Posterior vena cava (tissue), 2 donors: ENCODE results near the gene SSX5. TPM values are rescaled to one million over a fixed set of nuclear protein-coding genes. Genes with fewer than 3 reads are reported as not detected.
"Not testable (repeated sequence)": the region's sequence is repeated elsewhere in the genome, so short reads cannot be mapped to it uniquely, and the experiment has no call there.

Experiments
- DNase-seq: peaks from one replicate; pipeline ENCODE4 v3.0.0-alpha.2; 2020; ENCODE audit warnings: low spot score
- intact Hi-C, 2 donors: fragments of 100-400 bp; cut with DNase I; formaldehyde crosslinking; loops; one replicate each; pipeline versions ENCODE4 v1.14.1 to v1.14.2; 2022 to 2023
- long read RNA-seq, 2 donors: library from polyadenylated mRNA; unstranded; transcript quantifications; one replicate each; pipeline ENCODE4 v2.0.0, GENCODE V29; 2020 to 2021
- total RNA-seq, 2 donors: library from RNA; stranded (reverse); fragmentation: NEBNext Ultra II Directional; extraction: Animal tissue kit (Norgen Biotek cat#: 25700); gene quantifications; one replicate each; pipeline ENCODE4 v1.2.1, GENCODE V29; 2021
- donor health status: DM: yes; HTN: yes; CAD: no.
- donor health status: DM: yes; HTN: yes; CAD: no.

SSX5 gene
- not detected for total RNA-seq
- long read RNA-seq, donor 1 = 0 reads
- long read RNA-seq, donor 2 = 0 reads

DNA sequence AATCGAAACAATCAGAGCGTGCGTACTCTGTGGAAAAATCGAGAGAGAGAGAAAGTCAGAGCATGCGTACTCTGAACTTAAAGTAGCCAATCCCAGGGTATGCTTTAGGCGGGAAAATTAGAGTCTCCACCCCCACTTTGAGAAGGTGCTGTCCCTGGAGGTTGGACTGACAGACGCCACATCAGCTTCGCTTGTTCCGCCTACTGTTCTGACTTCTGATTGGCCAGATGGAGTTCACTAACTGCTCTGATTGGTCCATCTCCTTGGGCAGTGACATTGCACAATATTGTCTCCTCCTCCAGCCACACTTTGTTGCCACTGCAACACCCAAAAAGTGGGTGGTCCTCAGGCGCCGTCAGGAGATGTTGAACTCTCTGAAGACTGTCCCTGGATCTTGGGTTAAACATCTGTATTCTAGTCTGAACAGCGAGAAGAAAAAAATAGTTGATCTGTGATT, at the start of gene SSX5:
Gene SSX5 (minus strand): TSS at position 51 of the 457 bp plus-strand sequence. CDS start 1,437 bp downstream, outside the sequence.
- no peak for DNase-seq

GRCh38 chrX:48224196-48224595, 27.6 kb upstream of the SSX5 start:
- intact Hi-C loops, DNase-seq: not testable (repeated sequence)

More for the DNA sequence above, at the start of gene SSX5:
- intact Hi-C loops = loop anchor here in 1 of 2 donors (10.0 kb wide), 1 partner anchor 742 kb away; no protein-coding TSS in a partner anchor

DNA sequence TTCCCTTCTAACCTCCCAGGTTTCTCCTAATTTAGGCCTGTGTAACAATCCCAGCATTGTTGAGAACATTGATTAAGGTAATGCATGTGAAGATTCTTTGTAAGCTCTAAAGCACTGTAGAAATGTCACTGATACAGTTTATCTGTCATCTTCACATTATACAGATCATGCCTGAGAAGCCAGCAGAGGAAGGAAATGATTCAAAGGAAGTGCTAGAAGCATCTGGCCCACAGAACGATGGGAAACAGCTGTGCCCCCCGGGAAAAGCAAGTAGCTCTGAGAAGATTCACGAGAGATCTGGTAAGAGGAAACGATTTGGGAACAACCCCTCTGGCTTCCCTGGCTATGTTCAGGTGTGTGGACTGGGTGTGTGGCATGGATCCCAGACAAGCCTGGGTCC, 17.7 kb upstream of the SSX5 start:
- DNase-seq, intact Hi-C loops: not testable (repeated sequence)

GRCh38 chrX:48190024-48190423, 6.6 kb downstream of the SSX5 start:
- DNase-seq = not testable (repeated sequence)
- intact Hi-C loops = loop anchor here in 1 of 2 donors (10.0 kb wide), 1 partner anchor 735 kb away; no protein-coding TSS in a partner anchor

- DNase-seq, intact Hi-C loops: not testable (repeated sequence)
Measured at GRCh38 chrX:48181882-48182281, 14.7 kb downstream of the SSX5 start.

DNA sequence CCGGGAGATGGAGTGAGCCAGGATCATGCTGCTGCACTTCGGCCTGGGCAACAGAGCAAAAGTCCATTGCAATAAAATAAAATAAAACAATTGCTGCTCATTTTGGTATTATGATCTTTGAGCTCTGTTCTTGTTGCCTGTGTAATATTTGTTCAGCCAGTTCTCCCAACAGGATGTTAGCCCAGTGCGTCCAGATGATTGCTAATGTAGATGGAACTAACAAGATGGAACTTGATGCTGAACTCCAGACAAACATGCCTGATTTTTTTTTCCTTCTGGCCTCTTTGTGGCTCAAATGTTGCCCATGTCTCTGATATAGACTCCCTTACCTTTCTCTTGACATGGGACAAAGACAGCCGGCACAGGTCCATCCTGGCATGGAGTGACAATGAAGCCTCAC, 15.8 kb downstream of the SSX5 start:
- intact Hi-C loops = no loop called here
- DNase-seq = no peak

DNA sequence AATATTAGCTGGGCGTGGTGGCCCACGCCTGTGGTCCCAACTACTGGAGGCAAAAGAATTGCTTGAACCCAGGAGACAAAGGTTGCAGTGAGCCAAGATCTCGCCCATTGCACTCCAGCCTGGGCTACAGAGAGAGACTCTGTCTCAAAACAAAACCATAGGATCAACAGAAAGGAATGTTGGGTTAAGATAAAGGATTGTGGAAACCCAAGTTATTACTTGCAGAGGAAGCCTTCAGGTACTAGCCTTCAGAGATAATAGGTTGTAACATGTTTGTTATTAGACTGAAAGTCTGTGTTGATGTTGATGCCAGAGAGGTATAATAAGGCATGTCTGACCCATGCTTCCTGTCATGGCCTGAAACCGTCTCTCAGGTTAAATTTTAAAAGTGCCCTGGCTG, 16.9 kb downstream of the SSX5 start:
- no peak for DNase-seq
- intact Hi-C loops = no loop called here

DNA sequence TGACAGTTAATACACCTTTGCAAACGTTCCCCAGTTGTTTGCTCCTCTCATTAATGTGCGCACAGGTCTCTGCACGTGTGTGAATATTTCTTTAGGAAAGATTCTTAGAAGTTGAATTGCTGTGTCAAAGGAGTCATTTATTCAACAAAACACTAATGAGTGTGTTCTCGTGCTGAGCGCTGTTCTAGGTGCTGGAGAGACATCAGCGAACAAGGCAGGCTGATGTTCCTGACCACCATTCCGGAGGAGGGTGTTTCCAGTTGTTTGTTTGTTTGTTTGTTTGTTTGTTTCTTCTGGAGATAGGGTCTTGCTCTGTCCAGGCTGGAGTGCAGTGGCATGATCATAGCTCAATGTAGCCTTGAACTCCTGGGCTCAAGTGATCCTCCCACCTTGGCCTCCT, 30.3 kb downstream of the SSX5 start:
- DNase-seq, intact Hi-C loops: not testable (repeated sequence)

DNA sequence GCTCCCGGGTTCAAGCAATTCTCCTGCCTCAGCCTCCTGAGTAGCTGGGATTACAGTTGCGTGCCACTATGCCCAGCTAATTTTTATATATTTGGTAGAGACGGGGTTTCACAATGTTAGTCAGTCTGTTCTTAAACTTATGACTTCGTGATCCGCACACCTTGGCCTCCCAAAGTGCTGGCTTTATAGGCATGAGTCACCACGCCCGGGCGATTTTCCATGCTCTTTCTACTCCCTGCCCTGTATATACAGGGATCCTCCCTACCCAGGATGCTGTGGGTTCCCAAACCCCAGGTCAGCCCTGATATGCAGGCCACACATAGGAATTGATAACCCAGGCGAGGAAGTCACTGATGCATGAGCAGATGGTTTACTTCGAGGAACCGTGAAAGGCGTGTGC, 31.4 kb downstream of the SSX5 start:
- intact Hi-C loops = no loop called here
- DNase-seq = no peak

DNA sequence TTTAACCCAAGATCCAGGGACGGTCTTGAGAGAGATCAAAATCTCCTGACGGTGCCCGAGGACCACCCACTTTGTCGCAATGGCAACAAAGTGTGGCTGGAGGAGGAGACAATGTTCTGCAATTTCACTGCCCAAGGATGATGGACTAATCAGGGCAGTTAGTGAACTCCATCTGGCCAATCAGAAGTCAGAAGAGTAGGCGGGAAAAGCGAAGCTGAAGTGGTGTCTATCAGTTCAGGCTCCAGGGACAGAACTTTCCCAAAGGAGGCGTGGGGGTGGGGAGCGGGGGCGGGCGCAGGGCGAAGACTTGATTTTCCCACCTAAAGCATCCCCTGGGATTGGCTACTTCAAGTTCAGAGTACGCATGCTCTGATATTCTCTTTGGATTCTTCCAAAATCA, 40.6 kb downstream of the SSX5 start:
- intact Hi-C loops = no loop called here
- no peak for DNase-seq

DNA sequence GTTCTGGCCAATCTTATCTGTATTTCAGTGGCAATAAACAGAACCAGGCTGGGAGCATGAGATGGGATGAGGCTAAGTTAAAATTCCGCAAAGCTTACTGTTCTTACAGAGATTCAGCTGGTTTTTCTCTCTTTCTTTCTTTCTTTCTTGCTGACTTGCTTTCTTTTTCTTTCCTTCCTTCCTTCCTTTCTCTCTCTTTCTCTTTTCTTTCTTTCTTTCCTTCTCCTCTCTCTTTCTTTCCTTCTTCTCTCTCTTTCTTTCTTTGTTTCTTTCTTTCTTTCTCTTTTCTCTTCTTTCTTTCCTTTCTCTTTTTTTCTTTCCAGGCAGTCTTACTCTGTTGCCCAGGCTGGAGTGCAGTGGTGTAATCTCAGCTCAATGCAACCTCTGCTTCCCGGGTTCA, 41.8 kb downstream of the SSX5 start:
- intact Hi-C loops = no loop called here
- DNase-seq = no peak

- DNase-seq = no peak
Measured at GRCh38 chrX:48153769-48154168, 42.8 kb downstream of the SSX5 start.

GRCh38 chrX:48142697-48143096, 53.9 kb downstream of the SSX5 start:
- intact Hi-C loops, DNase-seq: not testable (repeated sequence)

More at GRCh38 chrX:48153769-48154168, 42.8 kb downstream of the SSX5 start:
- intact Hi-C loops = no loop called here

GRCh38 chrX:48141810-48142508, 54.6 kb downstream of the SSX5 start:
- intact Hi-C loops, DNase-seq: not testable (repeated sequence)

GRCh38 chrX:48139076-48139475, 57.5 kb downstream of the SSX5 start:
- intact Hi-C loops, DNase-seq: not testable (repeated sequence)

Other genes starting within 250 kb of the SSX5 start
- gene ZNF182, start 192.8 kb downstream of the SSX5 start, total RNA-seq = 1 to 10 TPM; 3.6 to 3.7 TPM
- gene SPACA5, start 189.8 kb downstream of the SSX5 start, total RNA-seq = not detected
- 1 to 10 TPM; 3.4 to 4.4 TPM for gene ZNF630, start 125.2 kb downstream of the SSX5 start, total RNA-seq
- gene SPACA5B, start 66.2 kb downstream of the SSX5 start, total RNA-seq = not detected
- not detected for gene SSX1, start 58.6 kb upstream of the SSX5 start, total RNA-seq
- not detected for gene SSX3, start 159.9 kb upstream of the SSX5 start, total RNA-seq
- not detected for gene SSX4, start 186.7 kb upstream of the SSX5 start, total RNA-seq
- not detected for gene SSX4B, start 215.2 kb upstream of the SSX5 start, total RNA-seq